A549 (cell line): Measurements from ENCODE around the gene CARD10. TPM values are rescaled to one million over a fixed set of nuclear protein-coding genes. Genes with fewer than 3 reads are reported as not detected.

Experiments
- ATAC-seq, 2 experiments: fragments of 200-7000 bp in 1 of 2; fragments of >200 bp in 1 of 2; cut with Nextera tagmentation in 1 of 2; cut with Tn5 transposase in 1 of 2; 3 replicates each; pipeline versions ENCODE4 v1.8.0 to v1.9.1; 2018 to 2020; ENCODE audit warnings: mild to moderate bottlenecking in 1 of 2, moderate library complexity in 1 of 2
- CTCF ChIA-PET: fragments of 300-600 bp; sonication (Branson Sonifier 250); formaldehyde crosslinking; extraction: SDS; loops from one replicate; lab custom pipeline; 2021; ENCODE audit warnings: antibody characterized with exemption, inconsistent platforms; lab: Yijun Ruan, JAX
- POLR2A ChIA-PET: fragments of 350-600 bp; formaldehyde crosslinking; extraction: SDS; loops from one replicate; lab custom pipeline; 2021; ENCODE audit warnings: antibody characterized with exemption, inconsistent platforms; lab: Yijun Ruan, JAX
- DNase-seq, 2 experiments: peaks; one replicate each; pipeline versions ENCODE4 v3.0.0 to v3.0.0-alpha.2; 2011 to 2016; ENCODE audit warnings: low read depth in 1 of 2, low spot score in 1 of 2
- FAIRE-seq: peaks from 2 replicates; lab custom pipeline; 2011; peaks lifted over from hg19 to GRCh38; lab: Jason Lieb, UNC
- H3K27ac ChIP-seq, 2 experiments: fragments of >200 bp; sonication (Bioruptor Twin); formaldehyde crosslinking; 3 replicates each; pipeline ENCODE4 v1.5.1; 2016 to 2017
- H3K4me1 ChIP-seq: fragments of >200 bp; sonication (Bioruptor Twin); formaldehyde crosslinking; 3 replicates; pipeline ENCODE4 v1.6.1; 2016
- H3K4me2 ChIP-seq: fragments of >200 bp; sonication (Bioruptor Twin); formaldehyde crosslinking; 3 replicates; pipeline ENCODE4 v1.6.1; 2016
- H3K4me3 ChIP-seq: fragments of >200 bp; sonication (Bioruptor Twin); formaldehyde crosslinking; 3 replicates; pipeline ENCODE4 v1.5.1; 2016
- H3K9me3 ChIP-seq: fragments of >200 bp; sonication (Bioruptor Twin); formaldehyde crosslinking; 3 replicates; pipeline ENCODE4 v1.6.1; 2016
- CBX2 ChIP-seq: fragments of 200-600 bp; sonication (generic); IDR thresholded peaks from 2 replicates; pipeline ENCODE4 v1.6.1; 2016; ENCODE audit warnings: low read depth, mild to moderate bottlenecking, borderline replicate concordance
- CHD4 ChIP-seq: fragments of 200-600 bp; sonication (generic); IDR thresholded peaks from 2 replicates; pipeline ENCODE4 v1.6.1; 2016; ENCODE audit warnings: antibody characterized with exemption, mild to moderate bottlenecking, borderline replicate concordance
- EHF ChIP-seq: fragments of 250-450 bp; sonication (Bioruptor Pico); IDR thresholded peaks from 2 replicates; pipeline ENCODE4 v1.5.0; 2020; ENCODE audit warnings: mild to moderate bottlenecking
- EHMT2 ChIP-seq: fragments of 200-600 bp; sonication (generic); IDR thresholded peaks from 2 replicates; pipeline ENCODE4 v1.6.1; 2016; ENCODE audit warnings: antibody characterized with exemption, low read depth, mild to moderate bottlenecking, moderate library complexity
- FOXS1 ChIP-seq: fragments of 250-450 bp; sonication (Bioruptor Pico); IDR thresholded peaks from 2 replicates; pipeline ENCODE4 v1.5.0; 2020; ENCODE audit warnings: mild to moderate bottlenecking, moderate library complexity
- GATA3 ChIP-seq: IDR thresholded peaks from 2 replicates; pipeline ENCODE4 v1.6.1; 2012; ENCODE audit warnings: borderline replicate concordance
- HDAC2 ChIP-seq: fragments of 200-600 bp; sonication (generic); IDR thresholded peaks from 2 replicates; pipeline ENCODE4 v1.6.1; 2016
- HOXA7 ChIP-seq: fragments of 250-450 bp; sonication (Bioruptor Pico); IDR thresholded peaks from 2 replicates; pipeline ENCODE4 v1.5.0; 2020; ENCODE audit warnings: mild to moderate bottlenecking, moderate library complexity
- HOXB5 ChIP-seq: fragments of 250-450 bp; sonication (Bioruptor Pico); IDR thresholded peaks from 2 replicates; pipeline ENCODE4 v1.5.0; 2020; ENCODE audit warnings: mild to moderate bottlenecking, moderate library complexity
- JUN ChIP-seq, 2 experiments: fragments of >200 bp; sonication (Bioruptor Twin); formaldehyde crosslinking; IDR thresholded peaks; 2 replicates in 1 of 2; 3 replicates in 1 of 2; pipeline ENCODE4 v1.6.1; 2016 to 2017
- KDM1A ChIP-seq: fragments of 200-600 bp; sonication (generic); IDR thresholded peaks from 2 replicates; pipeline ENCODE4 v1.6.1; 2016; ENCODE audit warnings: low read depth, mild to moderate bottlenecking
- MAFK ChIP-seq: fragments of 450-650 bp; IDR thresholded peaks from 2 replicates; pipeline ENCODE4 v1.6.1; 2014; ENCODE audit not compliant: partially characterized antibody
- NFE2L2 ChIP-seq: fragments of 150-350 bp; conservative IDR thresholded peaks from 2 replicates; pipeline ENCODE4 v1.6.1; 2014; ENCODE audit warnings: low read length
- NR3C1 ChIP-seq: fragments of >200 bp; sonication (Bioruptor Twin); formaldehyde crosslinking; IDR thresholded peaks from 3 replicates; pipeline ENCODE4 v1.6.1; 2017
- POLR2A ChIP-seq: IDR thresholded peaks from 2 replicates; pipeline ENCODE4 v1.6.1; 2012; ENCODE audit warnings: mild to moderate bottlenecking, low read length
- RAD21 ChIP-seq, 2 experiments: fragments of >200 bp in 1 of 2; sonication (Bioruptor Twin) in 1 of 2; formaldehyde crosslinking in 1 of 2; IDR thresholded peaks in 1 of 2; conservative IDR thresholded peaks in 1 of 2; 2 replicates in 1 of 2; 3 replicates in 1 of 2; pipeline ENCODE4 v1.6.1; 2012 to 2018; ENCODE audit warnings: inconsistent platforms in 1 of 2
- RARB ChIP-seq: fragments of 250-450 bp; sonication (Bioruptor Pico); IDR thresholded peaks from 2 replicates; pipeline ENCODE4 v1.8.0; 2021; ENCODE audit warnings: mild to moderate bottlenecking, moderate library complexity
- RFX5 ChIP-seq: fragments of 450-650 bp; IDR thresholded peaks from 2 replicates; pipeline ENCODE4 v1.7.1; 2014; ENCODE audit warnings: antibody characterized with exemption, mild to moderate bottlenecking, moderate library complexity
- RNF2 ChIP-seq: fragments of 200-600 bp; sonication (generic); IDR thresholded peaks from 2 replicates; pipeline ENCODE4 v1.6.1; 2016; ENCODE audit warnings: low read depth, mild to moderate bottlenecking, antibody characterized with exemption, moderate library complexity, borderline replicate concordance
- SMC3 ChIP-seq: fragments of >200 bp; sonication (Bioruptor Twin); formaldehyde crosslinking; IDR thresholded peaks from 3 replicates; pipeline ENCODE4 v1.6.1; 2018; ENCODE audit warnings: inconsistent platforms
- USF2 ChIP-seq: fragments of 450-650 bp; IDR thresholded peaks from 2 replicates; pipeline ENCODE4 v1.6.1; 2014; ENCODE audit warnings: antibody characterized with exemption
- ZC3H11A ChIP-seq: fragments of 450-650 bp; IDR thresholded peaks from 2 replicates; pipeline ENCODE4 v1.6.1; 2014; ENCODE audit warnings: antibody characterized with exemption, mild to moderate bottlenecking
- ZSCAN20 ChIP-seq: fragments of 250-450 bp; sonication (Bioruptor Pico); IDR thresholded peaks from 2 replicates; pipeline ENCODE4 v1.8.0; 2022; ENCODE audit warnings: mild to moderate bottlenecking, moderate library complexity
- WGBS: methylation state at CpG from one replicate; pipeline ENCODE4 v1.1.6; 2017; ENCODE audit errors: missing lambda C conversion rate; 5-methylcytosine and 5-hydroxymethylcytosine counted together
- polyA plus RNA-seq, 4 experiments: library from polyadenylated mRNA; depleted of rRNA in 3 of 4; stranded (reverse); fragments of >200 nt; fragmentation: RNase III in 1 of 4; extraction: RNeasy Plus Mini Kit Qiagen cat#74134 plus additional on column Dnase treatment in 1 of 4; gene quantifications; 2 replicates in 3 of 4; 3 replicates in 1 of 4; pipeline ENCODE4 v1.2.3, GENCODE V29; 2011 to 2017

CARD10 gene
- polyA plus RNA-seq, 2 of the 4 experiments (the other 2 are of a cell fraction), result 8.3 to 15.3 TPM

DNA sequence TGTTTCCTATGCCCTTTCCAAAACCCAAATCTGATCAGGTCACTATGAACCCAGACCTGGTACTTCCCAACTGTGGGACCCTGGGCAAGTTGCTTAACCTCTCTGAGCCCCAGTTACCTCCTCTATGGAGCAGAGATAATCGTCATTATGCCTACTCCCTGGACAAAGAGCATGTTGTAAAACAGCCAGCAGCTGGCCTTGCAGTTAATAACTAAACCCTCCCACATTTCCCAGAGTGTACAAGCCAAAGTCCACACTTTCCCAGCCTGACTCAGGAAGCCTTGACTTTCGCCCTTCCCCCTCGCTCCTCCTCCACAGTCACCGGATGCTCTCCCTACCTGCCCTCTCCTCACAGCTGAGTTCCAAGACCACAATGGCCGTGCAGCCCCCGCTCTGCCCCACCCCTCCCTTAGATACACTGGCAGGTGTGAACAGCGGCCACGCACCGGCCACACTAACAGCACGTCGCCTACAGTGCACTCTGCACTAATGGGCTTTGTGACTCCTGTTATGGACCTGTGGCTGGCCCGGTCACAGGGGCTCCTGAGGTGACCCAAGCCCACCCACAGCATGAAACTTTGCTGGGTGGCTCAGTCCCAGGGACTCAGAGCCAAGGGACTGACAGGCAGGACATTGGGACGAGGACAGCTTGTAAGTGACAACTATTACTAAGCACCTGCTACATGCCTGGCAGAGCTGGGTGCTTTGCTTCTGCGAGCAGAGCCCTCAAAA, 17.4 kb downstream of the CARD10 start (continued):
- TF ChIP-seq ZSCAN20 (CRISPR knock-in tag) (no peak), NR3C1 (no peak), GATA3 (peak; percentile 45; the same call in 1 of the 2 replicates), CHD4 (no peak), MAFK (peak; percentile 2), POLR2A (0 out of 2 replicates have a peak, but pooled peaks have one; percentile 9)

- H3K4me1 ChIP-seq, result peaks cover 85% of the 10 kb centered on the region
- peak; percentile 28 to 56 for ATAC-seq
- ChIA-PET CTCF (interaction anchor here (0.5 to 1.8 kb wide), 5 partner anchors 9 to 92 kb away, joined by 3 to 5 read pairs (median 4); no protein-coding TSS in a partner anchor), POLR2A (interaction anchor here (1.3 to 1.6 kb wide), 3 partner anchors 12 to 108 kb away, joined by 4 to 6 read pairs (median 5); partner anchors contain the start of genes CARD10 and GGA1)
- H3K27ac ChIP-seq, result peak overlapping the region; percentile 99 to 100
- peak in 1 of 2 experiments; percentile 60 for DNase-seq
- FAIRE-seq, result no peak
- 35% methylated on average over 15 of the region's 24 CpGs for WGBS
- TF ChIP-seq RFX5 (no peak), KDM1A (peak; percentile 76), MAFK (no peak), NFE2L2 (no peak), HDAC2 (no peak), JUN (IDR thresholded peaks at IDR 0.05) (0 out of 5 replicates have a peak, but pooled peaks of 1 of the 2 experiments have one; percentile 17), USF2 (0 out of 2 replicates have a peak, but pooled peaks have one; percentile 20), HOXA7 (CRISPR knock-in tag) (no peak), ZSCAN20 (CRISPR knock-in tag) (no peak)
- no peaks in the 10 kb centered on the region for H3K9me3 ChIP-seq
- H3K4me3 ChIP-seq, result peak overlapping the region; percentile 26
- H3K4me2 ChIP-seq, result peak overlapping the region; percentile 85
Measured at GRCh38 chr22:37500745-37501609, 18.2 kb downstream of the CARD10 start.

- 80% methylated on average over 7 of the region's 13 CpGs for WGBS
- POLR2A ChIA-PET, result no interaction called here
- no peaks in the 10 kb centered on the region for H3K9me3 ChIP-seq
- H3K27ac ChIP-seq, result peak overlapping the region; percentile 99 to 100
- H3K4me3 ChIP-seq, result no peak overlapping the region
- H3K4me2 ChIP-seq, result peak overlapping the region; percentile 85
- no peak for DNase-seq
- no peak for FAIRE-seq
- no peak for ATAC-seq
- peaks cover 85% of the 10 kb centered on the region for H3K4me1 ChIP-seq
- CTCF ChIA-PET, result interaction anchor here (0.5 to 8.7 kb wide), 9 partner anchors 8 to 93 kb away, joined by 3 to 42 read pairs (median 4); no protein-coding TSS in a partner anchor
- TF ChIP-seq RAD21 (conservative IDR thresholded peaks at IDR 0.05 in 1 of 2, IDR thresholded peaks at IDR 0.05 in 1 of 2) (no peak), RNF2 (no peak), MAFK (no peak), JUN (IDR thresholded peaks at IDR 0.05) (no peak), CBX2 (no peak), RARB (CRISPR knock-in tag) (no peak), NR3C1 (no peak), ZC3H11A (no peak), FOXS1 (no peak), CHD4 (no peak), EHMT2 (no peak), HOXB5 (no peak), EHF (no peak), NFE2L2 (no peak), SMC3 (no peak), KDM1A (no peak)
- TF ChIP-seq, all 56 proteins: peak for 0
Measured at GRCh38 chr22:37499789-37500540, 19.2 kb downstream of the CARD10 start.
